Ishikawa (cell line): ENCODE measurements around the gene COL6A5.

Experiments used
- CEBPB ChIP-seq: IDR thresholded peaks from 2 replicates; pipeline ENCODE4 v1.6.1; 2012
- EP300 ChIP-seq: IDR thresholded peaks from 2 replicates; pipeline ENCODE4 v1.6.1; 2012; ENCODE audit warnings: borderline replicate concordance
- NFIC ChIP-seq: IDR thresholded peaks from 2 replicates; pipeline ENCODE4 v1.6.1; 2012
- TAF1 ChIP-seq: IDR thresholded peaks from 2 replicates; pipeline ENCODE4 v1.6.1; 2012; ENCODE audit warnings: low read depth, mild to moderate bottlenecking
- YY1 ChIP-seq: IDR thresholded peaks from 2 replicates; pipeline ENCODE4 v1.6.1; 2012; ENCODE audit warnings: low read depth
- TF ChIP-seq, protein P1 (sequence below): IDR thresholded peaks from 2 replicates; pipeline ENCODE4 v1.6.1; 2012; ENCODE audit warnings: low read depth, mild to moderate bottlenecking
- TF ChIP-seq, protein P2 (sequence below): IDR thresholded peaks from 2 replicates; pipeline ENCODE4 v1.6.1; 2012

DNA sequence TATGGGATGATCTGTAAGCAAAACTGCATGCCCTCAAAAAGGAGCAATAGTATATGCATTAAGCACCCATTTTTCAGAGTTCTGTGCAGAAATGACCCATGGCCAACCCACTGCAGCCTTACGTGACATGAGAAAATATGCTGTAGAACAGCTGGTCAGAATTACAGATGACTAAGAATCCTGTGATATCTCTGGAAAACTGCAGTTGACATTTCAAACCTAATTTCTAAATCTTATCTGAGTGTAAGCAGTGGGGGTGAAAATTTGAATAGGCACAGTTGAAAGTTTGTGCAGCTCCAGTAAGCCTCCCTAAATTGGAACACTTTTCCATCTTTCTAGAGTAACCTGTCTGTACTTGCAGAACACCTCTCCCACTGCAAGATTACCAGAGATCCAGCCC is 142.8 kb downstream of the COL6A5 start:
- no peak for TF ChIP-seq YY1
- TF ChIP-seq TAF1: no peak
- TF ChIP-seq, protein P1, sequence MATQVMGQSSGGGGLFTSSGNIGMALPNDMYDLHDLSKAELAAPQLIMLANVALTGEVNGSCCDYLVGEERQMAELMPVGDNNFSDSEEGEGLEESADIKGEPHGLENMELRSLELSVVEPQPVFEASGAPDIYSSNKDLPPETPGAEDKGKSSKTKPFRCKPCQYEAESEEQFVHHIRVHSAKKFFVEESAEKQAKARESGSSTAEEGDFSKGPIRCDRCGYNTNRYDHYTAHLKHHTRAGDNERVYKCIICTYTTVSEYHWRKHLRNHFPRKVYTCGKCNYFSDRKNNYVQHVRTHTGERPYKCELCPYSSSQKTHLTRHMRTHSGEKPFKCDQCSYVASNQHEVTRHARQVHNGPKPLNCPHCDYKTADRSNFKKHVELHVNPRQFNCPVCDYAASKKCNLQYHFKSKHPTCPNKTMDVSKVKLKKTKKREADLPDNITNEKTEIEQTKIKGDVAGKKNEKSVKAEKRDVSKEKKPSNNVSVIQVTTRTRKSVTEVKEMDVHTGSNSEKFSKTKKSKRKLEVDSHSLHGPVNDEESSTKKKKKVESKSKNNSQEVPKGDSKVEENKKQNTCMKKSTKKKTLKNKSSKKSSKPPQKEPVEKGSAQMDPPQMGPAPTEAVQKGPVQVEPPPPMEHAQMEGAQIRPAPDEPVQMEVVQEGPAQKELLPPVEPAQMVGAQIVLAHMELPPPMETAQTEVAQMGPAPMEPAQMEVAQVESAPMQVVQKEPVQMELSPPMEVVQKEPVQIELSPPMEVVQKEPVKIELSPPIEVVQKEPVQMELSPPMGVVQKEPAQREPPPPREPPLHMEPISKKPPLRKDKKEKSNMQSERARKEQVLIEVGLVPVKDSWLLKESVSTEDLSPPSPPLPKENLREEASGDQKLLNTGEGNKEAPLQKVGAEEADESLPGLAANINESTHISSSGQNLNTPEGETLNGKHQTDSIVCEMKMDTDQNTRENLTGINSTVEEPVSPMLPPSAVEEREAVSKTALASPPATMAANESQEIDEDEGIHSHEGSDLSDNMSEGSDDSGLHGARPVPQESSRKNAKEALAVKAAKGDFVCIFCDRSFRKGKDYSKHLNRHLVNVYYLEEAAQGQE: no peak
- TF ChIP-seq, protein P2, sequence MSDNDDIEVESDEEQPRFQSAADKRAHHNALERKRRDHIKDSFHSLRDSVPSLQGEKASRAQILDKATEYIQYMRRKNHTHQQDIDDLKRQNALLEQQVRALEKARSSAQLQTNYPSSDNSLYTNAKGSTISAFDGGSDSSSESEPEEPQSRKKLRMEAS: no peak
- TF ChIP-seq EP300: no peak
- no peak for TF ChIP-seq CEBPB
- TF ChIP-seq NFIC: no peak
